HG03175 (cell line): Measurements from ENCODE around the gene ZNF19.

Source experiments
- ATAC-seq: cut with Tn5 transposase; IDR thresholded peaks from one replicate; pipeline ENCODE4 v1.9.1; 2021; ENCODE audit warnings: mild to moderate bottlenecking, moderate library complexity; ENCODE audit not compliant: unreplicated experiment

ZNF19 gene

GRCh38 chr16:71443714-71444113 is 45.4 kb downstream of the ZNF19 start:
- ATAC-seq, result no peak

GRCh38 chr16:71442051-71442440 is 47.1 kb downstream of the ZNF19 start, which contains the start of gene TLE7:
Gene TLE7 (minus strand): TSS chr16:71442054. CDS start chr16:71433324, 8,730 bp downstream.
- ATAC-seq, result no peak

- no peak for ATAC-seq
Measured at GRCh38 chr16:71441348-71442050, 47.6 kb downstream of the ZNF19 start.

DNA sequence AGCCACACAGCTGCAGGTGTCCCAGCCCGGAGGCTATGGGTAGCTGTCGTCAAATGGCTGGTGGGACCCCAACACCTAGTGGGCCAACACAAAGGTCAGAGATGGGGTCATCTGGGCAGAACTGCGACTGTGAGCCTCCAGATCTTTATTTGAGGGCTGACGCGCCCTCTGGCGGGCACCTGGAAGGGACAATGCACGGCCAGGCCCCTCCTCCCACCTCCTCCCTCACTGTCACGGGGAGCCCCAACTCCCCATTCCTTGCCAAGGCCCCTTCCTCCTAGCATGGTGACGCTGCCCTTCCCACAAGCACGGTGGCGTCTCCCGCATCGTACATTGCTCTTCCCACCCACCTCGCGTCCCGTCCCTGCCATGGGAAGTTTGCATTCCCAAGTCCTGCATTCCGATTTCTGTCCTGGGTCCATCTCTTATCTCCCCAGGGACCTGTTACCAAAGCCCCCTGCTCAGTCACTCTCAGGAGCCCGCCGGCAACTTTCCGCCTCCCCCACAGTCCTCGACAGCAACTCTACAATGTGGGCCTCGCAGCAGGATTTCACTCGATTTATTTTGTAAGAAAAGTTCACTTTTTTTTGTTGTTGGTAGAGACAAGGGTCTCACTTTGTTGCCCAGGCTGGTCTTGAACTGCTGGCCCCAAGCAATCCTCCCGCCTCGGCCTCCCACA is 48.3 kb downstream of the ZNF19 start:
- ATAC-seq, result no peak

DNA sequence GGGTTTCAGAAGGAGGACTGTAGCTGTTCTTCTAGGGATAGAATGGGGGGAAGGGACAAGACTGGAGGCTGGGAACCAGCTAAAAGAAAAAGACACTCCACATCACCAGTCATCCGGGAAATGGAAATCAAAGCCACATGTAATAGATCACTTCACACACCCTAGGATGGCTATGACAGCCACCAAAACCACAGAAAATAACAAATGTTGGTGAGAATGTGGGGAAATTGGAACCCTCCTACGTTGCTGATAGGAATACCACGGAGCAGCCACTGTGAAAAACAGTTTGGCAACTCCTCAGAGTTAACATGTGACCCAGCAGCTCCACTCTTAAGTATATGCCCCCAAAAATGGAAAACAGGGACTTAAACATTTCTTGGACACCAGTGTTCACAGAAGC is 49.6 kb downstream of the ZNF19 start:
- ATAC-seq, result no peak

- no peak for ATAC-seq
Measured at GRCh38 chr16:71436473-71436872, 52.7 kb downstream of the ZNF19 start.

- no peak for ATAC-seq
Measured at GRCh38 chr16:71432906-71433305, 56.2 kb downstream of the ZNF19 start.

GRCh38 chr16:71431991-71432390 is 57.1 kb downstream of the ZNF19 start:
- no peak for ATAC-seq

- ATAC-seq, result no peak
Measured at GRCh38 chr16:71431176-71431575, 57.9 kb downstream of the ZNF19 start.

GRCh38 chr16:71430744-71431143 is 58.4 kb downstream of the ZNF19 start:
- no peak for ATAC-seq

- no peak for ATAC-seq
Measured at GRCh38 chr16:71429581-71429980, 59.5 kb downstream of the ZNF19 start.

DNA sequence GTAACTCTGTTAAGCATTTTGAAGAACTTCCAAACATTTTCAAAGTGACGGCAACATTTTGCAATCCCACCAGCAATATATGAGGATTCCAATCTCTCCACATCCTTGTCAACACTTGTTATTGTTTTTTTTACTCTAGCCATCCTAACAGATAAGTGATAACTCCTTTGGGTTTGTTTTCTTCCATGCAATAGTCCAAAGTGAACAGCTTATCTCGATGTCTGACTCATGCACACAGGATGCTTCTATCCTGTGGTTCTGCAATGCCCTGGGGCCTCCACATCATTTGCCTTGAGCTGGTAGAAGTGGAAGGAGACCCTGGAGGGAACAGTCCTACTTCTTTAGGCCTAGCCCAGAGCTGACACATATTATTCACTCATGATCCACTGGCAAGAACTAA is 60.2 kb downstream of the ZNF19 start:
- ATAC-seq, result no peak

GRCh38 chr16:71428385-71428784 is 60.7 kb downstream of the ZNF19 start:
- no peak for ATAC-seq

GRCh38 chr16:71426880-71427615 is 62.1 kb downstream of the ZNF19 start:
- ATAC-seq, result no peak

DNA sequence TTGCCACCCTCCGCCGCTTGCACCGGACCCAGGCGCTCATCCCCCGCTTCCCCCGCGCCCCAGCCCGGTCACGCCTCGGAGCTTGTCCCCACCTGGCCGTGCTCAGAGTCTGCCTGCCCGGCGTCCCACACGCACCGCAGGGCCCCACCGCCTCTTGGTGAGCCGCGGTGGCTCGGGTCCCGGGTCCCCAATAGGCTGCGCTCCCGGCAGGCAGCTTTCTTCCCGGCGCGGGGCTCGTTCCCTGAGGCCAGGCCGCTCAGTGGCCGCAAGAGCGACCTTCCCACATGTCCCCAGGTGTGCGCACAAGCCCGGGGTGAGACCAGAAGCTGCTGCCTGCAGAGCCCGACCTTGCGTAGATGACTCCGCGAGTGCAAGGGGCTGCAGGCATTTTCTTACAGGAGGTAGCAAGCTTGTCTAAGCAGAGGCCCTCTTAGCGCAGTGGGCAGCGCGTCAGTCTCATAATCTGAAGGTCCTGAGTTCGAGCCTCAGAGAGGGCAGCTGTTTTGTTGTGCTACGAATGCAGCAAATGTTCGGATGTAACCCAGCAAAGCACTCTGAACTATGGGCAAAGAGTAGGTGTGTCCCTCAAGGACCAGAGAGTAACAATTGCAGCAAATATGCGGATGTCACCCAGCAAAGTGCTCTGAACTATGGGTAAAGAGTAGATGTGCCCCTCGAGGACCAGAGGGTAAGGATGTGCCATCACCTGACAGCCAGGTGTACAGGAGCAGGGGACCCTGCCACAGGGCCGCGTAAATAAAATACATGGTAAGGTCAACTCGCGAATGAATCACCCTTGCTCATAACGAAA is 62.9 kb downstream of the ZNF19 start:
- ATAC-seq, result no peak

- ATAC-seq, result no peak
Measured at GRCh38 chr16:71425746-71426068, 63.4 kb downstream of the ZNF19 start.

DNA sequence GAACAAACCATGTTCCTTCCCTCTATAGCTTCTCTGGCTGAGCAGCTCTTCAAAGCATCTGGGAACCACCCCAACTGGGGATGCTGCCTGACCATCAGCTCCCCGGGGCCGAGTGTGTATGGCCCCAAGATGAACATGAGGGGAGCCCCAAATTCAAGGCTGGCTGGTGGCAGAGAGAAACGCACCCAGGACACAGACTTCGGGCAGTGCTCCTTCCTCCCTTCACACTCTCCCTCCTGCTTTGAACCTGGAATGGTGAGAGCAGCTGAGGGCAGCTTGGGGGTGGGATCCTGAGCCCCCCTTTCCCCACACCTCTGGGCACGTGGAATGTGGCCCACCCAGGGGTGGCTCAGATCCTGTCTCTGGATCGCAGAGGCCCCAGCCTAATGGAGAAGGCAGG is 64.5 kb downstream of the ZNF19 start:
- ATAC-seq, result no peak

DNA sequence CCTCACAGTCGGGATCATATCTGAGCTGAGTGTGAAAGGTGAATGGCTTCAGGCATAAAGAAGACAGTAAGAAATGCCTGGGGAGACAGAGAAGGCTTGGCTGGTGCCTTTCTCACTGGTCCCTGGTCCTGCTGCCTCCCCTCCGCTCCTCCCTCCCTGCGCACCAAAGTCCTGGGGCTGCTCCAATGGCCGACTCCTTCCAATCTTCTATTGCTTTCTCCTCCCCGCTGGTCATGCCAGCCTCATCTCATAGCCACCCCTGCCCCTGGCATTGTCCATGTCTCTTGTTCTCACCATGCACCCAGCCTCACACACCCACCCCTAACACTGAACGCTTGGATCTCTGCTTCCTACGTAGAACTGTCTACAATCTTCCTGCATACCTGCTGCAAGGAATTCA is 65.3 kb downstream of the ZNF19 start:
- ATAC-seq, result no peak
